ENCODE measurements around the gene MAP3K9.

DNA sequence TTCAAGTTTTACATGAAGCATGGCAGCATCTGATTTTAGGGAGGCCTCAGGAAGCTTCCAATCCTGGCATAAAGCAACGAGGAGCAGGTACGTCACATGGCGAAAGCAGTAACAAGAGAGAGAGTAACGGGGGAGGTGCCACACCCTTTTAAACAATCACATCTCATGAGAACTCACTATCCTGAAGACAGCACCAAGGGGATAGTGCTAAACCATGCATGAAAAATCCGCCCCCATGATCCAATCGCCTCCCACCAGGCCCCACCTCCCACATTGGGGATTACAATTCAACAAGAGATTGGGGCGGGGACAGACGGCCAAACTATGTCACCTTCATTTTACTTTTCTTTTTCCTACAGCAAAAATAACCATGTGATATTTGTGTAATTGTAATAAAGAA lies 7.2 kb upstream of the MAP3K9 start:
- no peak for TF ChIP-seq ZFP30 (CRISPR knock-in tag; IDR thresholded peaks at IDR 0.05)
- no peak for TF ChIP-seq ZFP3 (CRISPR knock-in tag; IDR thresholded peaks at IDR 0.05)
- no peak for TF ChIP-seq OSR1 (CRISPR knock-in tag; IDR thresholded peaks at IDR 0.05)
- TF ChIP-seq, protein P1, sequence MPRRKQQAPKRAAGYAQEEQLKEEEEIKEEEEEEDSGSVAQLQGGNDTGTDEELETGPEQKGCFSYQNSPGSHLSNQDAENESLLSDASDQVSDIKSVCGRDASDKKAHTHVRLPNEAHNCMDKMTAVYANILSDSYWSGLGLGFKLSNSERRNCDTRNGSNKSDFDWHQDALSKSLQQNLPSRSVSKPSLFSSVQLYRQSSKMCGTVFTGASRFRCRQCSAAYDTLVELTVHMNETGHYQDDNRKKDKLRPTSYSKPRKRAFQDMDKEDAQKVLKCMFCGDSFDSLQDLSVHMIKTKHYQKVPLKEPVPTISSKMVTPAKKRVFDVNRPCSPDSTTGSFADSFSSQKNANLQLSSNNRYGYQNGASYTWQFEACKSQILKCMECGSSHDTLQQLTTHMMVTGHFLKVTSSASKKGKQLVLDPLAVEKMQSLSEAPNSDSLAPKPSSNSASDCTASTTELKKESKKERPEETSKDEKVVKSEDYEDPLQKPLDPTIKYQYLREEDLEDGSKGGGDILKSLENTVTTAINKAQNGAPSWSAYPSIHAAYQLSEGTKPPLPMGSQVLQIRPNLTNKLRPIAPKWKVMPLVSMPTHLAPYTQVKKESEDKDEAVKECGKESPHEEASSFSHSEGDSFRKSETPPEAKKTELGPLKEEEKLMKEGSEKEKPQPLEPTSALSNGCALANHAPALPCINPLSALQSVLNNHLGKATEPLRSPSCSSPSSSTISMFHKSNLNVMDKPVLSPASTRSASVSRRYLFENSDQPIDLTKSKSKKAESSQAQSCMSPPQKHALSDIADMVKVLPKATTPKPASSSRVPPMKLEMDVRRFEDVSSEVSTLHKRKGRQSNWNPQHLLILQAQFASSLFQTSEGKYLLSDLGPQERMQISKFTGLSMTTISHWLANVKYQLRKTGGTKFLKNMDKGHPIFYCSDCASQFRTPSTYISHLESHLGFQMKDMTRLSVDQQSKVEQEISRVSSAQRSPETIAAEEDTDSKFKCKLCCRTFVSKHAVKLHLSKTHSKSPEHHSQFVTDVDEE (CRISPR knock-in tag; IDR thresholded peaks at IDR 0.05), result no peak
- no peak for TF ChIP-seq GLIS3 (CRISPR knock-in tag; IDR thresholded peaks at IDR 0.05)
- no peak for TF ChIP-seq ZNF8 (CRISPR knock-in tag; IDR thresholded peaks at IDR 0.05)
- no peak for TF ChIP-seq PPARA (CRISPR knock-in tag; IDR thresholded peaks at IDR 0.05; ENCODE audit: borderline replicate concordance)
- TF ChIP-seq ZNF565 (CRISPR knock-in tag; conservative IDR thresholded peaks at IDR 0.05; ENCODE audit: low read depth), result no peak
- TF ChIP-seq, protein P2, sequence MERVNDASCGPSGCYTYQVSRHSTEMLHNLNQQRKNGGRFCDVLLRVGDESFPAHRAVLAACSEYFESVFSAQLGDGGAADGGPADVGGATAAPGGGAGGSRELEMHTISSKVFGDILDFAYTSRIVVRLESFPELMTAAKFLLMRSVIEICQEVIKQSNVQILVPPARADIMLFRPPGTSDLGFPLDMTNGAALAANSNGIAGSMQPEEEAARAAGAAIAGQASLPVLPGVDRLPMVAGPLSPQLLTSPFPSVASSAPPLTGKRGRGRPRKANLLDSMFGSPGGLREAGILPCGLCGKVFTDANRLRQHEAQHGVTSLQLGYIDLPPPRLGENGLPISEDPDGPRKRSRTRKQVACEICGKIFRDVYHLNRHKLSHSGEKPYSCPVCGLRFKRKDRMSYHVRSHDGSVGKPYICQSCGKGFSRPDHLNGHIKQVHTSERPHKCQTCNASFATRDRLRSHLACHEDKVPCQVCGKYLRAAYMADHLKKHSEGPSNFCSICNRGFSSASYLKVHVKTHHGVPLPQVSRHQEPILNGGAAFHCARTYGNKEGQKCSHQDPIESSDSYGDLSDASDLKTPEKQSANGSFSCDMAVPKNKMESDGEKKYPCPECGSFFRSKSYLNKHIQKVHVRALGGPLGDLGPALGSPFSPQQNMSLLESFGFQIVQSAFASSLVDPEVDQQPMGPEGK (CRISPR knock-in tag; IDR thresholded peaks at IDR 0.05; ENCODE audit: borderline replicate concordance), result no peak
